Fibroblast of lung (primary cell): ENCODE measurements around the gene CSGALNACT2. TPM values are rescaled to one million over a fixed set of nuclear protein-coding genes. Genes with fewer than 3 reads are reported as not detected.

ENCODE experiments used
- DNase-seq, 2 donors: peaks; one replicate each; pipeline versions ENCODE4 v3.0.0 to v3.0.0-alpha.2; 2010; ENCODE audit warnings: low read depth in 2 of 2
- H2AFZ ChIP-seq: 2 replicates; pipeline ENCODE4 v1.5.1; 2012; ENCODE audit warnings: low read length, control low read depth, inconsistent platforms
- H3K27ac ChIP-seq: 2 replicates; pipeline ENCODE4 v1.5.1; 2011; ENCODE audit warnings: low read length, control low read depth; ENCODE audit not compliant: insufficient read depth
- H3K27me3 ChIP-seq: 2 replicates; pipeline ENCODE4 v1.5.1; 2011; ENCODE audit warnings: mild to moderate bottlenecking, low read length; ENCODE audit not compliant: control insufficient read depth, insufficient read depth
- H3K36me3 ChIP-seq: 2 replicates; pipeline ENCODE4 v1.5.1; 2011; ENCODE audit warnings: low read length; ENCODE audit not compliant: control insufficient read depth, insufficient read depth
- H3K4me1 ChIP-seq: 2 replicates; pipeline ENCODE4 v1.5.1; 2011; ENCODE audit warnings: low read length; ENCODE audit not compliant: control insufficient read depth, insufficient read depth; ENCODE audit errors: extremely low read depth
- H3K4me2 ChIP-seq: 2 replicates; pipeline ENCODE4 v1.5.1; 2011; ENCODE audit warnings: low read length, control low read depth; ENCODE audit not compliant: insufficient read depth; ENCODE audit errors: extremely low read depth
- H3K4me3 ChIP-seq, 4 experiments: fragments of 200-600 bp in 1 of 4; sonication (generic) in 1 of 4; replicated peaks in 1 of 4; 2 replicates each; pipeline ENCODE4 v1.5.1; 2011 to 2016; ENCODE audit warnings: low read length in 4 of 4, low read depth in 3 of 4, mild to moderate bottlenecking in 3 of 4, control low read depth in 2 of 4, inconsistent platforms in 1 of 4, mixed read lengths in 1 of 4; ENCODE audit not compliant: insufficient read depth in 1 of 4; ENCODE audit errors: control extremely low read depth in 1 of 4
- H3K79me2 ChIP-seq: 2 replicates; pipeline ENCODE4 v1.5.1; 2012; ENCODE audit warnings: mild to moderate bottlenecking, low read length, inconsistent platforms; ENCODE audit not compliant: control insufficient read depth, insufficient read depth
- H3K9ac ChIP-seq: 2 replicates; pipeline ENCODE4 v1.5.1; 2011; ENCODE audit warnings: mild to moderate bottlenecking, low read length, control low read depth; ENCODE audit not compliant: insufficient read depth
- H3K9me3 ChIP-seq: 2 replicates; pipeline ENCODE4 v1.5.1; 2012; ENCODE audit warnings: low read depth, low read length; ENCODE audit not compliant: control insufficient read depth, insufficient read depth
- H4K20me1 ChIP-seq: 2 replicates; pipeline ENCODE4 v1.5.1; 2011; ENCODE audit warnings: low read length; ENCODE audit not compliant: control insufficient read depth, insufficient read depth; ENCODE audit errors: extremely low read depth
- EZH2 ChIP-seq: IDR thresholded peaks from 2 replicates; pipeline ENCODE4 v1.5.1; 2012; ENCODE audit warnings: low read length, control low read depth, mild to moderate bottlenecking; ENCODE audit errors: missing control alignments
- polyA plus RNA-seq, 2 donors: library from polyadenylated mRNA; depleted of rRNA in 1 of 2; stranded (reverse) in 1 of 2; unstranded in 1 of 2; fragments of >200 nt; gene quantifications; 2 replicates each; pipeline ENCODE4 v1.2.1, GENCODE V29; 2011 to 2012; ENCODE audit warnings: missing spikeins in 1 of 2
- total RNA-seq: library from RNA; depleted of rRNA; stranded (reverse); fragments of >200 nt; gene quantifications from 2 replicates; pipeline ENCODE4 v1.2.1, GENCODE V29; 2014
- TF ChIP-seq, protein P1 (sequence below), 2 donors: IDR thresholded peaks in 1 of 2; conservative IDR thresholded peaks in 1 of 2; 1 replicate in 1 of 2; 2 replicates in 1 of 2; pipeline ENCODE4 v1.5.1; 2011 to 2012; ENCODE audit warnings: low read length in 2 of 2, control low read depth in 1 of 2, inconsistent platforms in 1 of 2, low read depth in 1 of 2, mild to moderate bottlenecking in 1 of 2

Gene CSGALNACT2
- total and polyA plus RNA-seq, 2 donors (not counting 1 experiment from before 2014, with no cell fraction given), result 38.6 to 46.9 TPM

DNA sequence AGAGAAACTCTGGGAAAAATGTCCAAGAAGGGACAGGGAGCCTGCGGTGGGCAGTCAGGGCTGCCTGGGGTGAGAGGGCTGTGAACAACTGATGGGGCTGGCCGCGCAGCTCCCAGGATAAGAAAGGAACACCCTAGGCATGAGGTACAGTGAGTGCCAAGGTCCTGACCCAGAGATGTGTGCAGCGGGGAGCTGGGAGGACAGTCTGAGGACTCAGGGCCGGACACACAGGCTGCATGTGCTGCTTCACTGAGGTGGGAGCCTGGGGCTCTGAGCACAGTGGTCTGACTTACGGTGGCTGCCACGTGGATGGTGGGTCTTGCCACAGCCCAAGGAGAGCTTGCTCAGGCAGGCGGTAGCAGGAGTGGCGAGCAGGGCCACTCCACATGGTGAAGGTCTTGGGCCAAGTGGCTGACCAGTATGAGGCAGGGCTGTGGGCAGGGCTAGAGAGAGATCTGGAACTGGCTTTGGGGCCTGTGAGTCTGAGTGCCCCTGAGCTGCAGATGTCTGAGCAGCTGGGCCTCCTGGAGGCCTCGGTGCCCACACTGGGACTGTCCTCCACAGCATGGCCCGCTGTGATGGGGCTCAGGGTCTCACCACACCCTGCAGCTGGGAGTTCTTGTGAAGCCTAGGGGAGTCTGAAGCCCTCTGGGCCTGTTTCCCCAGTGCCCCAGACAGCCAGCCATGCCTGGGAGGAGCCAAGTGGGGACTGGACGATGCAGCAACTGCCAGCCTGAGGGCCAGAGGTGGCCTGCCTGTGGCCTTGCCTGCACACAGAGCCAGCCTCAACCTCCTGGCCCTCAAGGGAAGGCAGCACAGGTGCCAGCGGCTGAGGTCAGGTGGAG lies 68.4 kb downstream of the CSGALNACT2 start:
- no peak for DNase-seq
- Histone ChIP-seq H3K4me2 (no peak overlapping the region), H3K79me2 (no peaks in the 10 kb centered on the region), H4K20me1 (no peaks in the 10 kb centered on the region), H3K9me3 (no peaks in the 10 kb centered on the region), H3K27ac (no peak overlapping the region), H3K9ac (no peak overlapping the region), H3K27me3 (no peaks in the 10 kb centered on the region), H3K4me3 (no peak overlapping the region), H3K4me1 (no peaks in the 10 kb centered on the region), H2AFZ (no peak overlapping the region), H3K36me3 (no peaks in the 10 kb centered on the region)
- TF ChIP-seq, protein P1, sequence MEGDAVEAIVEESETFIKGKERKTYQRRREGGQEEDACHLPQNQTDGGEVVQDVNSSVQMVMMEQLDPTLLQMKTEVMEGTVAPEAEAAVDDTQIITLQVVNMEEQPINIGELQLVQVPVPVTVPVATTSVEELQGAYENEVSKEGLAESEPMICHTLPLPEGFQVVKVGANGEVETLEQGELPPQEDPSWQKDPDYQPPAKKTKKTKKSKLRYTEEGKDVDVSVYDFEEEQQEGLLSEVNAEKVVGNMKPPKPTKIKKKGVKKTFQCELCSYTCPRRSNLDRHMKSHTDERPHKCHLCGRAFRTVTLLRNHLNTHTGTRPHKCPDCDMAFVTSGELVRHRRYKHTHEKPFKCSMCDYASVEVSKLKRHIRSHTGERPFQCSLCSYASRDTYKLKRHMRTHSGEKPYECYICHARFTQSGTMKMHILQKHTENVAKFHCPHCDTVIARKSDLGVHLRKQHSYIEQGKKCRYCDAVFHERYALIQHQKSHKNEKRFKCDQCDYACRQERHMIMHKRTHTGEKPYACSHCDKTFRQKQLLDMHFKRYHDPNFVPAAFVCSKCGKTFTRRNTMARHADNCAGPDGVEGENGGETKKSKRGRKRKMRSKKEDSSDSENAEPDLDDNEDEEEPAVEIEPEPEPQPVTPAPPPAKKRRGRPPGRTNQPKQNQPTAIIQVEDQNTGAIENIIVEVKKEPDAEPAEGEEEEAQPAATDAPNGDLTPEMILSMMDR (conservative IDR thresholded peaks at IDR 0.05 in 1 of 2, IDR thresholded peaks at IDR 0.05 in 1 of 2; ENCODE audit: low read depth in 1 of 2, low read length in 2 of 2), result no peak
- no peak for TF ChIP-seq EZH2

DNA sequence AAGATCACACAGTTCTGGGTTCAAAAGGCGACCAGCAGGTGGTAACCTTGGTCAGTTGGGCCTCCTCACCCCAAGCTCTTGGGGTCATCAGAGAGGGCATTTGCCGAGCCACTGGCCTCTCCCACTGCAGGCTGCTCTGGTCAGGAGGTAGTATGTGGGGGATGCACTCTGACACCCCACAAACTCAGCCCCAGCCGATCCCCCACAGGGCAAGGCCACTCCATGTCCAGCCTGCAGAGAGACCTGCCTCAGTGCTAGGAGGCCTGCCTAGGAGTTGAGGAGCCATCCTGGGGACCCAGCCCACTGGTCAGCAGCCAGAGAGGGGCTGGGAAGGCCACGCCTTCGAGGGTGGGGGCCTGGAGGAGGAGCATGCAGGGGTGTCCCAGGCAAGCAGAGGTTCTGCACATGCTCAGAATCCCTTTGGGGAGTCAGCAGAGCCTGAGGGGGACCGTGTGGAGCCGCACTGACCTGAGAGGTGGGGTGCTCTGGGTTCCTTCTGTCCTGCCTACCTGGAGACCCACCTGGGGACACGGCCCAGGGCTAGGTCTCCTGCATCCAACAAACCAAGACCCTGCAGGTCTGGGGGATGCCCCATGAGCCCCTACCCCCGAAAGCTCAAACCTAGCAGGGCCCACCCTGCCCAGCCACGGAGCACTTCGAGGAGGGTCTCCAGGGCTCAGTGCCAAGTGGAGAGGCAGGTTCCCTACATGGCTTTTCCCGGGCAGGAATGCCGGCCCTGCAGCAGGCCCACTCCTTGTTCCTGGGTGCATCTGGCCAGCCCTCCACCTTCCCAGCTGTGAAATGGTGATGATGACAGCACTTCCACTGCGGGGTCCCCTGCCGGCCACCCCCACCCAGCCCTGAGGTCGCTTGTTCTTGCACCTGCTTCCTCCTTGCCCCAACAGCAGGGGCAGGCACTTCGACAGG lies 70.2 kb downstream of the CSGALNACT2 start:
- Histone ChIP-seq H3K4me2 (no peak overlapping the region), H3K79me2 (no peaks in the 10 kb centered on the region), H2AFZ (no peak overlapping the region), H3K4me1 (no peaks in the 10 kb centered on the region), H3K4me3 (no peak overlapping the region), H3K9me3 (no peaks in the 10 kb centered on the region), H3K9ac (no peak overlapping the region), H3K27ac (no peak overlapping the region), H3K36me3 (no peaks in the 10 kb centered on the region), H4K20me1 (no peaks in the 10 kb centered on the region), H3K27me3 (no peaks in the 10 kb centered on the region)
- TF ChIP-seq EZH2, result no peak
- TF ChIP-seq, protein P1 (conservative IDR thresholded peaks at IDR 0.05 in 1 of 2, IDR thresholded peaks at IDR 0.05 in 1 of 2; ENCODE audit: low read depth in 1 of 2, low read length in 2 of 2), result no peak
- DNase-seq, result no peak

DNA sequence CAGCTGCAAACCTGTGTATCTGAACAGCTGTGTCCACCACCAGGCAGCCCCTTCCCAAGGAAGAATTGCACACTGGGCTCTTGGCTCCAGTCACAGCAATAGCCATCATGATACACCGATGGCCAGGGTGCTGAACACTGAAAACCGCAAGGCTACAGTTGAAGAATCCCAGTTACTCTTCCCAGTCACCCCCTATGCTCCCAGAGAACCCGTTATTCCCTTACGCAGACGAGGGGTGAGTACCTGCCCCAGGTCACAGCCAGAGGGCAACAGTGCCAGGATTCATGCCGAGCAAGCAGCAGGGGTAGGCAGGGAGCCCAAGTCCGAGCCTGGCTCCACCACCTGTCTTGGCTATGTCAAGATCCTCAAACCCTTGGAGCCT lies 70.8 kb downstream of the CSGALNACT2 start:
- Histone ChIP-seq H3K4me2 (no peak overlapping the region), H3K79me2 (no peaks in the 10 kb centered on the region), H2AFZ (no peak overlapping the region), H3K9me3 (no peaks in the 10 kb centered on the region), H3K36me3 (no peaks in the 10 kb centered on the region), H3K27me3 (no peaks in the 10 kb centered on the region), H3K27ac (no peak overlapping the region), H4K20me1 (no peaks in the 10 kb centered on the region), H3K9ac (no peak overlapping the region), H3K4me3 (no peak overlapping the region), H3K4me1 (no peaks in the 10 kb centered on the region)
- TF ChIP-seq, protein P1 (conservative IDR thresholded peaks at IDR 0.05 in 1 of 2, IDR thresholded peaks at IDR 0.05 in 1 of 2; ENCODE audit: low read depth in 1 of 2, low read length in 2 of 2), result no peak
- TF ChIP-seq EZH2, result no peak
- no peak for DNase-seq
